ENCODE results near the gene BCLAF1.
A peak's percentile ranks its signal among the peaks of the same experiment; 100 is the strongest.

The BCLAF1 gene, protein sequence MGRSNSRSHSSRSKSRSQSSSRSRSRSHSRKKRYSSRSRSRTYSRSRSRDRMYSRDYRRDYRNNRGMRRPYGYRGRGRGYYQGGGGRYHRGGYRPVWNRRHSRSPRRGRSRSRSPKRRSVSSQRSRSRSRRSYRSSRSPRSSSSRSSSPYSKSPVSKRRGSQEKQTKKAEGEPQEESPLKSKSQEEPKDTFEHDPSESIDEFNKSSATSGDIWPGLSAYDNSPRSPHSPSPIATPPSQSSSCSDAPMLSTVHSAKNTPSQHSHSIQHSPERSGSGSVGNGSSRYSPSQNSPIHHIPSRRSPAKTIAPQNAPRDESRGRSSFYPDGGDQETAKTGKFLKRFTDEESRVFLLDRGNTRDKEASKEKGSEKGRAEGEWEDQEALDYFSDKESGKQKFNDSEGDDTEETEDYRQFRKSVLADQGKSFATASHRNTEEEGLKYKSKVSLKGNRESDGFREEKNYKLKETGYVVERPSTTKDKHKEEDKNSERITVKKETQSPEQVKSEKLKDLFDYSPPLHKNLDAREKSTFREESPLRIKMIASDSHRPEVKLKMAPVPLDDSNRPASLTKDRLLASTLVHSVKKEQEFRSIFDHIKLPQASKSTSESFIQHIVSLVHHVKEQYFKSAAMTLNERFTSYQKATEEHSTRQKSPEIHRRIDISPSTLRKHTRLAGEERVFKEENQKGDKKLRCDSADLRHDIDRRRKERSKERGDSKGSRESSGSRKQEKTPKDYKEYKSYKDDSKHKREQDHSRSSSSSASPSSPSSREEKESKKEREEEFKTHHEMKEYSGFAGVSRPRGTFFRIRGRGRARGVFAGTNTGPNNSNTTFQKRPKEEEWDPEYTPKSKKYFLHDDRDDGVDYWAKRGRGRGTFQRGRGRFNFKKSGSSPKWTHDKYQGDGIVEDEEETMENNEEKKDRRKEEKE

DNA sequence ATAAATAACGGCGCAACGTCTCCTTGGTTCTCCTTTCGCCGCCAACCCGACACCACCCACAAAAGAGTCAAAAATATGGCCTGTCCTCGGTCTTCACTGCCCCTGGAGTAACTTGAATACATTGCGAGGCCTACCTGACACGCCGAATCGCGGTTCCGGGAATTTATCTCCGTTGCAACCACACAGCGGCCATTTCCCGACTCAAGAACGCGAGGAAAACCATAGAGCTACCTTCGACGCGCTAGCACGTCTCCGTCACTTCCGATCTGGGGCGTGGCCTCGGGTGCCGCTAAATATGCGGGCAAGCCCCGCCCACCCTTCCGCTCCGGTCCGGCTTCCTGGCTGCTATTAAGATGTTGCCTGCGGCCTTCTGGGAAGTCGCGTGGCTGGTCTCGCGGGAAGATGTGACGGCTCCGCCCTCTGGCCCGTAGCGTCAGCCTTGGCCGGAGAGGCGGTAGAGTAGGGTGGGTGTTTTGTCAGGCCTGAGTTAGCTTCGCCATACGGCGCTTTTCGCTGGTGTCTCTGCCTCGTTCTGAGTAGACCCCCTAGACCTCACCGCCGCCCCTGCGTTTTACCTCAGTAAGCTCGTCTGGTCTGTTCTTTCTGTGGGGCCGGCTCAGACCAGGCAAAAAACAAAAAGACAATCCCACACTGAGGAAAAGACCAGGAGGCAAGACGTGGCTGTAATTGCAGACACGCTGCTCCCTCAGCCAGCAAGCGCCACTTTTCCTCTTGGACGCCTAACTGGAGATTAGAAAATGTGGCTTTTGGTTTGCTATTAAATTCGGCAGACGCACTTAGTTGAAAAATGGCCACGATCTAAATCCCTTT lies at the start of gene BCLAF1:
BCLAF1 (minus strand) TSS at position 268 of the 831 bp plus-strand sequence. CDS start 9,980 bp downstream, outside the sequence.
- H3K4me3 ChIP-seq (ENCODE audit: low read depth, low read length) = peak within 1 kb of the TSS; percentile 97
- TF ChIP-seq, protein P1, sequence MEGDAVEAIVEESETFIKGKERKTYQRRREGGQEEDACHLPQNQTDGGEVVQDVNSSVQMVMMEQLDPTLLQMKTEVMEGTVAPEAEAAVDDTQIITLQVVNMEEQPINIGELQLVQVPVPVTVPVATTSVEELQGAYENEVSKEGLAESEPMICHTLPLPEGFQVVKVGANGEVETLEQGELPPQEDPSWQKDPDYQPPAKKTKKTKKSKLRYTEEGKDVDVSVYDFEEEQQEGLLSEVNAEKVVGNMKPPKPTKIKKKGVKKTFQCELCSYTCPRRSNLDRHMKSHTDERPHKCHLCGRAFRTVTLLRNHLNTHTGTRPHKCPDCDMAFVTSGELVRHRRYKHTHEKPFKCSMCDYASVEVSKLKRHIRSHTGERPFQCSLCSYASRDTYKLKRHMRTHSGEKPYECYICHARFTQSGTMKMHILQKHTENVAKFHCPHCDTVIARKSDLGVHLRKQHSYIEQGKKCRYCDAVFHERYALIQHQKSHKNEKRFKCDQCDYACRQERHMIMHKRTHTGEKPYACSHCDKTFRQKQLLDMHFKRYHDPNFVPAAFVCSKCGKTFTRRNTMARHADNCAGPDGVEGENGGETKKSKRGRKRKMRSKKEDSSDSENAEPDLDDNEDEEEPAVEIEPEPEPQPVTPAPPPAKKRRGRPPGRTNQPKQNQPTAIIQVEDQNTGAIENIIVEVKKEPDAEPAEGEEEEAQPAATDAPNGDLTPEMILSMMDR (conservative IDR thresholded peaks at IDR 0.05; ENCODE audit: low read depth, low read length) = peak; percentile 2
- DNase-seq (ENCODE audit: low read depth) = peak; percentile 100

DNA sequence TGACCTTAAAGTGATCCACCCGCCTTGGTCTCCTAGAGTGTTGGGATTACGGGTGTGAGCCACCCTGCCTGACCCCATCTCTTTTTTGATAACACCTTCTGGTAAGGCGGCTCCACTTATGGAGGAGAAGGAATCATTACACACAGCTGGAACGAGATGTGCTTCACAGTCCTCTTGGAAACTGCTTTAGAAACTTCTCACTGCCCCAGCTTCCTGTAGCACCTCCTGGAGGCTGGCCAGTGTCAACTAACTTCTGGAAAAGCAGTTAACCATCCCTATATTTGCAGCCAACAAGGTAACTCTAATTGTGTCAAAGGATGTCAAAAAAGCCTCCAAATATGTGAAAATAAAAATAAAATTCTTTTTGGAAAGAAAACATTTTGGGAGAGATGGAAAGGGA lies 48.8 kb upstream of the BCLAF1 start:
- no peak overlapping the region for H3K4me3 ChIP-seq (ENCODE audit: low read depth, low read length)
- no peak for DNase-seq (ENCODE audit: low read depth)
- TF ChIP-seq, protein P1 (conservative IDR thresholded peaks at IDR 0.05; ENCODE audit: low read depth, low read length) = peak; percentile 30

DNA sequence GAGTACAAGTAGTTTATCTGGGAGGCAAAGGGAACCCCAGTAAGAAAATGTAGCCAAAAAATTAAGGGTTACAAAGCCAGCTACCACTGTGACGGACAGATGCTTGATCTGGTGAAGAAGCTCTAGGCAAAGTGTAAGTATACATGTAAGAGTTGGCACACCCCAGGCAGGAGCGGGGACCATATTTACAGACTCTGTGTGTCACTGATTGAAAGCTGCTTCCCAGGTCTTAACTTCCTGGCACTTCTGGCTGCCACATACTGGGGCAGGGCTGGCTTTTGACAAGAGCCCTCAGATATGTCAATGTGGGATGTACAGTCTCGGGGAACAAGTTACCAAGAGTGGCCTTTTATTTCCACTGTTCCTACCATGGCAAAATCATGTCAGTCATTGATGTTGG lies 48.0 kb upstream of the BCLAF1 start:
- no peak overlapping the region for H3K4me3 ChIP-seq (ENCODE audit: low read depth, low read length)
- TF ChIP-seq, protein P1 (conservative IDR thresholded peaks at IDR 0.05; ENCODE audit: low read depth, low read length) = no peak
- no peak for DNase-seq (ENCODE audit: low read depth)

DNA sequence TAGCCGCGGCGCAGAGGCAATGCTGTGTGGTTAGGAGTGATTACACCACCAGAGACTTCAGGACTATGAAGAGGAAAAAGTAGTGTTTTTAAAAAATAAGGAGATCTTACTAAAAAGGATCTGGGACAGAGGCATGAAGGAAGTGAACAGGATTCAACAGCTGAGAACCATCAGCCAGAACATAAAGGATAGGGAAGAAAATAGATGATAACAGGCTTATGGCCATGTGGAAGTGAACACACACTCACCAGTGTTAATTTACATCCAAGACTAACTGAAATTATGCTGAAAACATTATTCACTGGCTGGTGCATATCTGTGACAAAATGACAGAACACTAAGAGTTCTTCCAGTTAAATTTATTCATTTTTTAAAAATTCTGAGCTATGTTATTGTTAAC lies 47.5 kb upstream of the BCLAF1 start:
- no peak overlapping the region for H3K4me3 ChIP-seq (ENCODE audit: low read depth, low read length)
- TF ChIP-seq, protein P1 (conservative IDR thresholded peaks at IDR 0.05; ENCODE audit: low read depth, low read length) = no peak

DNA sequence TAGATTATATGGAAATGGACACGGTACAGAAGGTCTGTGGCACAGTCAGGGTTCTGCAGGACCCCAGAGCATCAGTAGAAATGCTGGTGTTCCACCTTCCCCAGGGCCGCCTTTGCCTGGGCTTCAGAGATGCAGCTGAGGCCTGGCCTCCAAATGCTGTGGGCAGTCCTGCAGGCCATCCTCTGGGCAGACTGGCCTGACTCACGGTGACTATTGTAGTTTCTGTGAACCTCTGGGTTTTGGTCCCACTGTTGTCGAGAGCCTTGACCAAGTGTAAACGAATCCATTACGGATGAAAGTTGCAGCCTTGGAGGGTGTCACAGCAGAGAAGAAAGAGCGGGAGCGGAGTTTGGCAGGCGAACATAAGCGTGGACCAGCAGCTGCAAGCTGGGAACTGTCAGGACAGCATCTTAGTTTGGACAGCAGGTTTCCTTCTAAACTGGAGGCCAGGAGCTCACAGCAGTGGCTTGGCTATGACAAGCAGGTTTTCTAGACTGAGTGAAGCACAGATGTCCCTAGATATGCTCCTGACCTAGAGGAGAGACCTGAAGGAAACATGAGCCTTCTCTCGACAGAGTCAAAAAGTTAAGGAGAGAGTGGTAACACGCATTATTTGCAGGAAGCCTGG lies 46.2 kb upstream of the BCLAF1 start:
- DNase-seq (ENCODE audit: low read depth) = no peak
- TF ChIP-seq, protein P1 (conservative IDR thresholded peaks at IDR 0.05; ENCODE audit: low read depth, low read length) = no peak
- H3K4me3 ChIP-seq (ENCODE audit: low read depth, low read length) = no peak overlapping the region

More for the DNA sequence above, 47.5 kb upstream of the BCLAF1 start:
- no peak for DNase-seq (ENCODE audit: low read depth)

DNA sequence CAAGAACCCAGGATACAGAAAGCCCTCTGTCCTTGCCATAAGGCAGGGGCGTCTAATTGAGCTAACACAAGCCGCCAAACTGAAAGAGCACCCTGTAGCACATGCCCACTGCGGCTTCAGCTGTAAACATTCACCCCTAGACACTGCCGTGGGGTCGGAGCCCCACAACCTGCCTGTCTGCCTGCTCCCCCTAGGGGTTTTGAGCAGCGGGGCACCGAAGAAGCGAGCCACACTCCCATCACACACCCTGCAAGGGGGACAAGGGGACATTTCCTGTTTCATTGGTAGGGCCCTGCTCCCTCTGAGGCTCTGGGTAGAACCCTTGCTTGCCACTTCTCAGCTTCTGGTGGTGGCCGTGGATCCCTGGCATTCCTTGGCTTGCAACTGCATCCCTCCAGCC lies 45.2 kb upstream of the BCLAF1 start:
- no peak for DNase-seq (ENCODE audit: low read depth)
- TF ChIP-seq, protein P1 (conservative IDR thresholded peaks at IDR 0.05; ENCODE audit: low read depth, low read length) = peak; percentile 13
- no peak overlapping the region for H3K4me3 ChIP-seq (ENCODE audit: low read depth, low read length)
